ACC112 (cell line): Measurements from ENCODE around the gene ERAP2.
A peak's percentile ranks its signal among the peaks of the same experiment; 100 is the strongest.

ENCODE experiments used
- H2AFZ ChIP-seq: fragments of 200-600 bp; sonication (generic); one replicate; pipeline ENCODE4 v1.6.0; 2017; ENCODE audit warnings: antibody characterized with exemption, low read length; ENCODE audit not compliant: unreplicated experiment
- H3K27ac ChIP-seq: fragments of 200-600 bp; sonication (generic); 2 replicates; pipeline ENCODE4 v1.5.1; 2014; ENCODE audit warnings: low read depth, mild to moderate bottlenecking, antibody characterized with exemption, low read length, moderate library complexity
- H3K27me3 ChIP-seq: fragments of 200-600 bp; sonication (generic); 2 replicates; pipeline ENCODE4 v1.6.1; 2014; ENCODE audit warnings: mild to moderate bottlenecking, antibody characterized with exemption, low read length, moderate library complexity, mixed read lengths; ENCODE audit not compliant: insufficient read depth
- H3K36me3 ChIP-seq: fragments of 200-600 bp; sonication (generic); 2 replicates; pipeline ENCODE4 v1.6.1; 2016; ENCODE audit warnings: mild to moderate bottlenecking, antibody characterized with exemption, low read length, moderate library complexity, mixed read lengths; ENCODE audit not compliant: insufficient read depth
- H3K4me1 ChIP-seq: fragments of 200-600 bp; sonication (generic); one replicate; pipeline ENCODE4 v1.6.1; 2016; ENCODE audit warnings: low read length, mixed read lengths; ENCODE audit not compliant: insufficient read depth, unreplicated experiment, control insufficient read depth
- H3K4me3 ChIP-seq: fragments of 200-600 bp; sonication (generic); 2 replicates; pipeline ENCODE4 v1.5.1; 2014; ENCODE audit warnings: mild to moderate bottlenecking, low read depth, low read length
- H3K79me2 ChIP-seq: fragments of 200-600 bp; sonication (generic); one replicate; pipeline ENCODE4 v1.6.0; 2016; ENCODE audit warnings: low read length; ENCODE audit not compliant: control insufficient read depth, unreplicated experiment, insufficient read depth

ERAP2 gene

DNA sequence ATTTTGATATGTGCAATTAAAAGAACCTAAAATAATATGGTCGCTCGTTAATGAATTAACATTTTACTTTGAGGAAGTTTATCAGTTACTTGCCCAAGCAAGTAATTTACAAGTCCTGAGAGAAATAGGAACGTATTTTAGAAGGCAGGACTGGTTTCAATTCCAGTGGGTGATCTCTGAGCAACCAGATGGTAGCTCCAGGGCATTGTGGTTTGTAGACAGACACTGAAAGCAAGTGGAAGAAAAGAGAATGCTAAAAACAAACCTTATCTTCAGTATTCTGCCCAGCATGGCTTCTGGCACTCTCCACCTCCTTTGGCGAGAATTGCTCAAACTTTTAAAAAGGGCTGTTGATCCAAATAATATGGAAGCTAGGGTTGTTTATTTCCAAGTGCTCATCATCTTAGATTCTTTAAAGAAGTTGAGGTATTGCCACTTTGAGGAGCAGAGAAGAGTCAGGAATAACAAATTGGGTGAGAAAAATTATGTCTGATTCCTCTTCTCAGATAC, 31.8 kb upstream of the ERAP2 start:
- Histone ChIP-seq H2AFZ (no peak overlapping the region), H3K79me2 (no peaks in the 10 kb centered on the region), H3K4me3 (no peak overlapping the region), H3K27me3 (no peaks in the 10 kb centered on the region), H3K27ac (no peak overlapping the region), H3K4me1 (no peaks in the 10 kb centered on the region), H3K36me3 (no peaks in the 10 kb centered on the region)

DNA sequence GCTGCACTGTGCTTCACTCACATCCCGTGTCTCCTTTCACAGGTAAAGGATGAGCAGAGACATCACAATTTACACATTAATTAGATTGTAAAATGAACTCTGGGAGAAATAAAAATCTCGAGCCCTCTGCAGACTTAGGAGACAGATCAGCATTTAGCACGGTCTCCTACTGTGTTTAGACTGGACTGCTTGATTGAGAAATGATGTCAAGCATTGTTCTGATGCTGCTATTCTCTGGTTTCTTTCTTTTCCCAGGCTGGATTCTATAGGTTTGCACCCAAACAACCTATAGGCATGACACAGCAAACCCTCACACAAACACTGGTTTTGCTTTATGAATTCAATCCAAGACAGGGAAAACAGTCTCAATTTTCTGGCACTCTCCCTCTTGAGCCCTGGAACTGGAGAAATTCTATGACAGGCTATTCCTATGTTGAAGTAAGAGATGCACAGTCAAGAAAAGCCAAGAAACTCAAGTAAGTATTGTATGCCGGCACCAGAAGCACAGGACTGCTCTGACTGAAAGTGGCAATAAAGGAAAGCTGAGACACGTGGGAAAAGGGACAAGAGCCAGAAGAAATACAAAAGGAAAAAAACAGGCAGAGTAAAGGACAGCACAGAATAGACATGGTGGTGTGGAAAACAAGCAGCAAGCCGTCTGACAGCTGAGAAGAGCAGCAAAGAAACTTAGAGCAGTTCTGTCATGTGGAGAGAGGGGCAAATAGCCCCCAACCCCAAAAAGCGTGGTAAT, 24.8 kb upstream of the ERAP2 start:
- Histone ChIP-seq H3K4me1 (peaks cover 26% of the 10 kb centered on the region), H3K36me3 (no peaks in the 10 kb centered on the region), H3K27ac (no peak overlapping the region), H3K79me2 (no peaks in the 10 kb centered on the region), H3K27me3 (no peaks in the 10 kb centered on the region), H3K4me3 (no peak overlapping the region), H2AFZ (no peak overlapping the region)

DNA sequence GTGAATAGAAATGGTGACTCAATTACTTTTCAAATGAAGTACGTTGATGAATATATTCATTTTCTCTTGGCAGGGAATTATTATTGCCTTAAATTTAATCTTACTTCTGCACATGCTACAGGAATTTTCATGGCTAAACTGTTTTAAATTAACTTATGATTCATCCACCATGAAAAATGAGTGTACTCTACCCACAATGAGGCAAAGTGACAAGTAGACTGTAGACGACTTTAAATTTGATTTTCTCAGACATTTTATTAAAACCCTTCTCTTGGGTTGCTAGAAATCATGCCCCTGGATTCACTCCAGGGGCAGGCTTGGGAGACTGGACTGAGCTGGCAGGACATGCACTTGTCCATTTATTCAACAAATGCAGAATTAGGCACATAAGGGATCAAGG, 23.5 kb upstream of the ERAP2 start:
- Histone ChIP-seq H2AFZ (no peak overlapping the region), H3K27ac (no peak overlapping the region), H3K4me3 (no peak overlapping the region)

DNA sequence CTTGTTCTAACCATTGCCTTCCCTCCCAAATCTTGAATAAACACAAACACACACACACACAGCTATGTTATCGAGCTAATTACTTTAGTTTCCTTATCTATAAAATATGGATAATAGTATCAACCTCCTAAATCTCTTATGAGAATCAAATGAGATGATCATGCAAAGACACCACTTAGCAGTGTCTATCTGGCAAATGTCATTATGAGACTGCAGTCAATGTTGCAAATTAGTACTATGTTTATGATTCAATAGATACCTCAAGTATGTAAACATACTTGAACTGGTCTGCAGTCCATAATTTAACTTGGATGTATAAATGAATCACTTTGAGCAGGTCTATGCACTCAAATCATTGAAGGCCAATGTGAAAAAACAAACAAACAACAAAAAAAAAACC, 22.2 kb upstream of the ERAP2 start:
- H3K4me3 ChIP-seq: no peak overlapping the region

More for the DNA sequence above, 23.5 kb upstream of the ERAP2 start:
- no peaks in the 10 kb centered on the region for H3K79me2 ChIP-seq
- no peaks in the 10 kb centered on the region for H3K27me3 ChIP-seq
- no peaks in the 10 kb centered on the region for H3K36me3 ChIP-seq
- peaks cover 26% of the 10 kb centered on the region for H3K4me1 ChIP-seq

DNA sequence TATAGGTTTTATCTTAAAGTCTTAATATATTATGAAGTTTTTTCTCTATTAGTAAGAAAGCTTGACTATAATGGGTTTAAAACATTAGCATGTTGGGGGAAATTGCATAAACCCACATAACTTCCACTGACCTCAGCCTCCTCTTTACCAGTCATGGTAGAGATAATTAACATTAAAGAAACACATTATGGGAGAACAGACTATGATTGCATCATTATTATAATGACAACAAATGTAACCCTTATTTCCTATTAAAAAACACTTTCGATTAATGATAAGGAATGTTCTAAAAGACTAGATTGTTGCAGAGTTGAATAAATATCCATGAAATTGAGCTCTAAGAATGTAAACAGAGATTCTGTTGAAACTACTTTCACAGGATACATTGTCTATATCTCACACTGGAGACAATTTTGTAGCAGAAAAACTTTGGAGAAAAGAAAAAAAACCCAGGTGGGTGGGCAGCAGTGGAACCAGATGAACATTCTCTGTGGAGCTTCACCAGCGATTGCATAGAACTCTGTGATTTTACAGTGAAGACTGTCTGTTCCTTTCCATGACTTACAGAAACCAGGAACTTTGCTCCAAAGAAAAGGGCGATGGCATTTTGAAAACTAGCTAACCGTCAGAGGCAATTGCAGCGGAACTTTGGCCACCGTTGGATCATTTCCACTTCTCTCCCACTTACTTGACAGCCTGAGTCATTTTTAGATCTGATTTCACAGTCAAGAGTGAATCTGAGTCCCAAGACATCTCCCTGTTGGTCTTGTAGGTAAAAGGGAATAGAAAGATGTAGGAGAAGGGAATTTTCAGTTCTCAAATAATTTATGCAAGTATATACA, 21.0 kb upstream of the ERAP2 start:
- H3K79me2 ChIP-seq: no peaks in the 10 kb centered on the region
- peak overlapping the region; percentile 61 for H3K4me3 ChIP-seq
- H3K27ac ChIP-seq: peak overlapping the region; percentile 60
- no peaks in the 10 kb centered on the region for H3K36me3 ChIP-seq
- no peaks in the 10 kb centered on the region for H3K27me3 ChIP-seq
- peak overlapping the region; percentile 87 for H2AFZ ChIP-seq
- peaks cover 26% of the 10 kb centered on the region for H3K4me1 ChIP-seq

More for the DNA sequence above, 22.2 kb upstream of the ERAP2 start:
- Histone ChIP-seq H2AFZ (no peak overlapping the region), H3K4me1 (peaks cover 26% of the 10 kb centered on the region), H3K79me2 (no peaks in the 10 kb centered on the region), H3K27me3 (no peaks in the 10 kb centered on the region), H3K27ac (no peak overlapping the region), H3K36me3 (no peaks in the 10 kb centered on the region)

DNA sequence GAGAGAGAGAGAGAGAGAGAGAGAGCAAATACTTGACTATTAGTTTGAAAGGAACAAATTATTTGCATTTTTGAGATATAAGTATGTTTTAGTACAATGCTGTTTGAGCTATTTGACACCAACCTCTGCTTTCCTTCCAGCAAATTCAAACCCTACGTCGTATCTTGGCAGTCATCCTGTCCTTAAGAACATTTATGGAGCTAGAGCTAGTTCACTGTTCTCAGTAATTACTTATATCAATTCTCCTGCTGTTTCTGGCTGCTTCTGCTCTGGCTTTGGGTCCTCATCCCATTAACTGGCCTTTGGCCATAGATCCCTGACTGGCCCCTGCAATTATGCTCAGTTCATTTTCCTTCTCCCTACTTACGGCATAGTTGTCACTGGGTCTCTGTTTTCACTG, 19.9 kb upstream of the ERAP2 start:
- peaks cover 26% of the 10 kb centered on the region for H3K4me1 ChIP-seq

DNA sequence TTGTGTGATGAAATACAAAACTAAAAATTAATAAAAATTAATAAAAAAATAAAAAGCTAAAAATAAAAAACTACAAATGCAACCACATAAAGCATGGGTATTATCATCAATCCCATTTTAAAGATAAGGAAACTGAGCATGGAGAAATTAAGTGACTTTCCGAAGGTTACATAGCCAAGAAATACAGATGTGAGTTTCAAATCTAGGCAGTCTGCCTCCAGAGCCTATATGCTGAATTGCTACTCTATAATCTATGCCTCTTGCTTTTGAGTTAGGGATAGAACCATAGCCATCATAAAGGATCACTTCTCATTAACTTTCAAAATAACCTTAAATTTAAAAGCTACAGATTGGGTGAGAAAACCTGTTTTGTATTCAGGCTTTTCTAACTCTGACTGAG, 18.8 kb upstream of the ERAP2 start:
- Histone ChIP-seq H3K4me3 (no peak overlapping the region), H3K27ac (no peak overlapping the region), H3K4me1 (peaks cover 23% of the 10 kb centered on the region), H3K79me2 (no peaks in the 10 kb centered on the region), H2AFZ (no peak overlapping the region), H3K27me3 (no peaks in the 10 kb centered on the region), H3K36me3 (no peaks in the 10 kb centered on the region)

More for the DNA sequence above, 19.9 kb upstream of the ERAP2 start:
- H3K27me3 ChIP-seq: no peaks in the 10 kb centered on the region
- H3K27ac ChIP-seq: no peak overlapping the region
- H3K4me3 ChIP-seq: no peak overlapping the region
- no peaks in the 10 kb centered on the region for H3K36me3 ChIP-seq
- H3K79me2 ChIP-seq: no peaks in the 10 kb centered on the region
- H2AFZ ChIP-seq: no peak overlapping the region

DNA sequence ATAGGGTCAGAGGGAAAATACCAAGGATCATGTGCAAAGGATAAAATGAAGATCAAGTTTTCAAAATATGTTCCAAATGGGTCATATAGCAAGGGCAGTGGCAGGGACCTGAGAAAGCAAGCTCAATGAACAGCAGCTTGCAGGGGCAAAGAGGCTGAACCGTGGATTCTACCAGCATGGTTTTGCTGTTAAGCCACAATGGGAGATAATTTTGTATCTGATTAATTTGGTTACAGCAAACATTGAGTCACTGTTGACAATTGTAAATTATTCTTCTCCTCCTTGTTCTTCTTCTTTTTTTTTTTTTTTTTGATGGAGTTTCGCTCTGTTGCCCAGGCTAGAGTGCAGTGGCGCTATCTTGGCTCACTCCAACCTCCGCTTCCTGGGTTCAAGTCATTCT, 18.4 kb upstream of the ERAP2 start:
- no peaks in the 10 kb centered on the region for H3K36me3 ChIP-seq
- no peak overlapping the region for H3K27ac ChIP-seq
- no peak overlapping the region for H3K4me3 ChIP-seq
- peaks cover 18% of the 10 kb centered on the region for H3K4me1 ChIP-seq
- no peak overlapping the region for H2AFZ ChIP-seq
- H3K27me3 ChIP-seq: no peaks in the 10 kb centered on the region
- no peaks in the 10 kb centered on the region for H3K79me2 ChIP-seq

DNA sequence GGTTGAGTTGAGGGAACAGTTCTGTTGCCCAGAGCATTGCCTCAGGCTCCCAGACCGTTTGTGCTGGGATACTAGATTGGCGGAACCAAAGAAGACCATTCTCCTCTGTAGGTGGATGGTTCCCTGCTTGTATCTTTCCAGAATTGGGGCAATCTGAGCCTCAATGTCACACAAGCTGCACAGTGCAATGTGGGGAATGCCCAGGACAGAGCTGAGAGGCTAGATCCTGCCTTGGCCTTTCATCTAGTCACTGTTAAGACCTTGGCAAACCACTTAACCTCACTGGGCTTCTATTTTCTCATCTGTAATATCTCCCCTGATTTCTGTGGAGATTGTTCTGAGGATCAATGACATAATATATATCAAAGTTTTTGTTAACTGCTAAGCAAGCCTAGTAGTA, 16.9 kb upstream of the ERAP2 start:
- H3K36me3 ChIP-seq: no peaks in the 10 kb centered on the region

DNA sequence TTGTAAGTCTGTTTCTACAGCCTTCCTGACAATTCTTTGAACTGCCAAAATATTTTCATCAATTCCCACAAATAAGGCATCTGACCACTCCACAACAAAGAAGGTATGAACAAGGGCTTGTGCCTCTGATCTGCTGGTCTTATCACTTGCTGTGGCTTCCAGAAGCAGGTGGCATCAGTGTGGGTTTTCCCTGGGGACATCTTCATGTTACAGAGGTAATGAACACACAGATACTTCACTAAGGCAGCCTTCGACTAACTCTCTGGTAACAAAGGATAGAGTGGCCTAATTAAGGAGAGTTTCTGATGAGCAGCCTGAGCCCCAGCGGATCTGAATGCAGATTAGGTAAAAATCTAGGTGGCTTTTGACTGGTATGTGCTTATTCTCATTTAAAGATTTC, 15.2 kb upstream of the ERAP2 start:
- no peak overlapping the region for H3K4me3 ChIP-seq
- H3K36me3 ChIP-seq: no peaks in the 10 kb centered on the region
- H3K27me3 ChIP-seq: no peaks in the 10 kb centered on the region
- no peaks in the 10 kb centered on the region for H3K4me1 ChIP-seq
- no peak overlapping the region for H3K27ac ChIP-seq
- H3K79me2 ChIP-seq: no peaks in the 10 kb centered on the region
- H2AFZ ChIP-seq: no peak overlapping the region

More for the DNA sequence above, 16.9 kb upstream of the ERAP2 start:
- H3K79me2 ChIP-seq: no peaks in the 10 kb centered on the region
- no peak overlapping the region for H2AFZ ChIP-seq
- no peak overlapping the region for H3K27ac ChIP-seq
- H3K27me3 ChIP-seq: no peaks in the 10 kb centered on the region
- peaks cover 15% of the 10 kb centered on the region for H3K4me1 ChIP-seq
- no peak overlapping the region for H3K4me3 ChIP-seq
